ENCODE results near the gene XXYLT1.

XXYLT1 gene

GRCh38 chr3:195247086-195247862 is 23.7 kb downstream of the XXYLT1 start:
- no peak for TF ChIP-seq CTCF (conservative IDR thresholded peaks at IDR 0.05; ENCODE audit: control insufficient read depth, insufficient read depth, low read depth, low read length)
- DNase-seq (ENCODE audit: low read depth): no peak
- H3K4me3 ChIP-seq (ENCODE audit: control insufficient read depth, low read depth, low read length): no peak overlapping the region

DNA sequence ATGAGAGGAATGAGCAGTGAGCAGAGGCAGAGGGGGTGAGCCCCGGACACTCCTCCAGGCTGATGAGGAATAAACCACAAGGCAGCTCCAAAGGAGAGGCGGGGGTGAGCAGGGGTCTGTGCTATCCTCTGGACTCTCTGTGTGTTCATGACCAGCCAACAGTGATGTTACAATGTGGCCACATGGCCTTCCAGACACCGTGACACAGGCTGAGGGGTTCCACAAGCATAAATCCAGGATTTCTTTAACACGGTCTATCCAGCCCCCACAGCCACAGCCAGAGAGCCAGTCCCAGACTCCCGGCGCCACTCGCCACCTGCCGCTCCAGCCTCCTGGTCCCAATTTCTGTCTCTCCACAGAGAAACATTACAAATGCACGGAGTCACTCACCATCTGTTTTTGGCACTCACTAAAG is 24.4 kb downstream of the XXYLT1 start:
- TF ChIP-seq CTCF (conservative IDR thresholded peaks at IDR 0.05; ENCODE audit: control insufficient read depth, insufficient read depth, low read depth, low read length): no peak
- no peak overlapping the region for H3K4me3 ChIP-seq (ENCODE audit: control insufficient read depth, low read depth, low read length)
- no peak for DNase-seq (ENCODE audit: low read depth)

DNA sequence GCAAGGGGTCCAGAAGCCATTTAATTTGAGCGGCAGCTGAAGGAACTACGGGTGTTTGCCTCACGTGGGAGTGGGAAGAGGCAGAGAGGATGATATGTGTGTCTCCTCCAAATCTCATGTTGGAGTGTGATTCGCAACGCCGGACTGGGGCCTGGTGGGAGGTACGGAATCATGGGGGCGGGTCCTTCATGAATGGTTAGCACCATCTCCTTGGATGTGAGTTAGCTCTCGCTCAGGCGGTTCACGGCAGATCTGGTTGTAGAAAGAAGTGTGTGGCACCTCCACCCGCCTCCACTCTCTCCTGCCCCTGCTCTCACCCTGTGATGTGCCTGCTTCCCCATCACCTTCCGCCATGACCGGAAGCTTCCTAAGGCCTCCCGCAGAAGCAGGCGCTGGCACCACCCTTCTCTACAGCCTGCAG is 25.4 kb downstream of the XXYLT1 start:
- no peak overlapping the region for H3K4me3 ChIP-seq (ENCODE audit: control insufficient read depth, low read depth, low read length)
- no peak for TF ChIP-seq CTCF (conservative IDR thresholded peaks at IDR 0.05; ENCODE audit: control insufficient read depth, insufficient read depth, low read depth, low read length)
- DNase-seq (ENCODE audit: low read depth): no peak

DNA sequence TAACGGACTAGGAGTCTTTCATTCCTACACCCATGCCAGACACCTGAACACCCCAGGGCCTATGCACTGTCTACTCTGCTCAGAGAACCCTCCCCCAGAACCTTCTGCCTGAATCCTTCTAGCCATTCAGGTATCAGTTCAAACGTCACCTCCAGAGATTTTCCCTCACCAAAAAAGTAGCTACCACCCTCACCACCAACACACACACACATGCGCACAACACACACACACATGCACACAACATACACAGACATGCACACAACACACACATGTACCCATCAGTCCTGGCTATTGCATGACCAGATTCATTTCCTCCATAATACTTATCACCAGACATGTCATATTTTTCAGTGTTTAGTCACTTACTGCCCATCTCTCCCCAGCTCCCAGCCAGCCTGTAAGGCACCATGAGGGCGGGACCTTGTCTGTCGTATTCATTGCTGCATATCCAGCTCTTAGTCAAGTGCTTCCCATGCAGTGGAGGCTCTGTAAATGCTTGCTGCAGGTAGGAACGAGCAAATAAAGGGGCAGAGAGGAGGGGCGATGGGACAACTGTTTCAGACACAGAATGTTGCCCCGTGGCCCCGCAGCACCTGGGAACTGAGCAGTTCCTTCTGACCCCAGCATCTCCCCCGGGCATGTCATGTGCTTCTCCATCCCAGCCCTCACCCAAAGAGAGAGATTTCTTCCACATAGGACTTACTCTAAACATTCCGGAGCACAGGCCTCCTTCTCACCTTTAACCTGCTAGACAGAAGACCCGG is 29.2 kb downstream of the XXYLT1 start:
- no peak for TF ChIP-seq CTCF (conservative IDR thresholded peaks at IDR 0.05; ENCODE audit: control insufficient read depth, insufficient read depth, low read depth, low read length)
- no peak overlapping the region for H3K4me3 ChIP-seq (ENCODE audit: control insufficient read depth, low read depth, low read length)
- DNase-seq (ENCODE audit: low read depth): no peak

- TF ChIP-seq CTCF (conservative IDR thresholded peaks at IDR 0.05; ENCODE audit: control insufficient read depth, insufficient read depth, low read depth, low read length): no peak
- no peak for DNase-seq (ENCODE audit: low read depth)
- no peak overlapping the region for H3K4me3 ChIP-seq (ENCODE audit: control insufficient read depth, low read depth, low read length)
These were observed 30.0 kb downstream of the XXYLT1 start for GRCh38 chr3:195240939-195241338.

- no peak overlapping the region for H3K4me3 ChIP-seq (ENCODE audit: control insufficient read depth, low read depth, low read length)
- TF ChIP-seq CTCF (conservative IDR thresholded peaks at IDR 0.05; ENCODE audit: control insufficient read depth, insufficient read depth, low read depth, low read length): no peak
- DNase-seq (ENCODE audit: low read depth): no peak
These were observed 30.7 kb downstream of the XXYLT1 start for GRCh38 chr3:195240171-195240701.

All from fibroblast of mammary gland (primary cell).